Stimulated activated CD4-positive, alpha-beta T cell treated with anti-CD3 and anti-CD28 coated beads, Interleukin-2, amount 100 ng/mL, for 4 hours (primary cell): Measurements from ENCODE around the gene SLC9A3.

Source experiments
- DNase-seq: peaks from one replicate; pipeline ENCODE4 v3.0.0-alpha.2; 2020; ENCODE audit warnings: low read depth

Gene SLC9A3

GRCh38 chr5:428754-429452, 95.3 kb downstream of the SLC9A3 start:
- no peak for DNase-seq

GRCh38 chr5:428219-428618, 96.0 kb downstream of the SLC9A3 start:
- no peak for DNase-seq

- no peak for DNase-seq
These were observed 96.7 kb downstream of the SLC9A3 start for GRCh38 chr5:427415-428087.

GRCh38 chr5:426392-426976, 97.8 kb downstream of the SLC9A3 start:
- DNase-seq, result no peak

GRCh38 chr5:425714-426113, 98.5 kb downstream of the SLC9A3 start:
- no peak for DNase-seq

- no peak for DNase-seq
These were observed 99.7 kb downstream of the SLC9A3 start for GRCh38 chr5:424301-425110.

GRCh38 chr5:423626-424261, 100.5 kb downstream of the SLC9A3 start:
- no peak for DNase-seq

- DNase-seq, result no peak
These were observed 101.0 kb downstream of the SLC9A3 start for GRCh38 chr5:423233-423565.

- DNase-seq, result no peak
These were observed 101.7 kb downstream of the SLC9A3 start for GRCh38 chr5:422323-423232.

GRCh38 chr5:421901-422300, 102.3 kb downstream of the SLC9A3 start:
- DNase-seq, result no peak

- no peak for DNase-seq
These were observed 102.9 kb downstream of the SLC9A3 start for GRCh38 chr5:421287-421880.

- DNase-seq, result no peak
These were observed 103.5 kb downstream of the SLC9A3 start for GRCh38 chr5:420632-421286.
